Measurements from ENCODE around the gene SLC25A33. TPM values are rescaled to one million over a fixed set of nuclear protein-coding genes. Genes with fewer than 3 reads are reported as not detected.
A peak's percentile ranks its signal among the peaks of the same experiment; 100 is the strongest.

SLC25A33 gene
- total RNA-seq, 1 experiment from 2014 or later: 9.4 TPM

- Mint-ChIP-seq H3K9me3 (no peaks in the 10 kb centered on the region), H3K4me3 (no peak overlapping the region), H3K27me3 (ENCODE audit: low read depth) (no peaks in the 10 kb centered on the region), H3K36me3 (ENCODE audit: insufficient read depth in 1 of 3, low read depth in 3 of 3) (peaks cover 9 to 47% (median 41%) of the 10 kb centered on the region in 3 experiments; a peak in 6 of 7 replicates), H3K27ac (0 out of 7 replicates have a peak overlapping the region, but pooled peaks of 1 of the 3 experiments have one; percentile 18), H3K4me1 (no peaks in the 10 kb centered on the region)
- Histone ChIP-seq H3K23ac (ENCODE audit: insufficient read length, low read depth, low read length) (no peak overlapping the region), H3K4me1 (ENCODE audit: insufficient read depth, low read length) (no peaks in the 10 kb centered on the region), H3K56ac (ENCODE audit: insufficient read length, low read depth, low read length) (no peak overlapping the region), H3T11ph (ENCODE audit: low read length) (no peak overlapping the region), H3K4me2 (ENCODE audit: insufficient read depth, insufficient read length, low read length) (no peak overlapping the region), H3K79me1 (ENCODE audit: insufficient read depth, low read depth, low read length, poor library complexity, severe bottlenecking) (no peaks in the 10 kb centered on the region), H2BK15ac (ENCODE audit: low read depth, low read length) (no peak overlapping the region), H2BK5ac (ENCODE audit: insufficient read length, low read length) (no peak overlapping the region), H4K91ac (ENCODE audit: insufficient read length, low read depth, low read length) (no peak overlapping the region), H3K14ac (ENCODE audit: insufficient read depth, low read length) (no peak overlapping the region), H3K23me2 (ENCODE audit: insufficient read length, low read depth, low read length, poor library complexity, severe bottlenecking) (no peaks in the 10 kb centered on the region), H3K27me3 (ENCODE audit: insufficient read depth, low read length) (no peaks in the 10 kb centered on the region), H2BK120ac (ENCODE audit: low read depth, low read length, poor library complexity, severe bottlenecking) (no peak overlapping the region), H4K8ac (replicated peaks; ENCODE audit: insufficient read length, low read depth, low read length) (no peak overlapping the region), H3K27ac (ENCODE audit: insufficient read length, low read depth, low read length) (no peak overlapping the region), H3K18ac (ENCODE audit: insufficient read length, low read depth, low read length) (no peak overlapping the region), H3K9ac (ENCODE audit: extremely low read depth, insufficient read length, low read length) (no peak overlapping the region), H2AFZ (ENCODE audit: low read length) (no peak overlapping the region), H4K20me1 (ENCODE audit: control insufficient read depth, insufficient read depth, insufficient read length) (no peaks in the 10 kb centered on the region), H4K5ac (ENCODE audit: insufficient read length, low read depth, low read length) (no peak overlapping the region), H3K9me3 (ENCODE audit: control insufficient read depth, low read depth, low read length) (no peaks in the 10 kb centered on the region), H2BK12ac (ENCODE audit: insufficient read length, low read depth, low read length) (no peak overlapping the region), H3K4ac (ENCODE audit: low read depth, low read length) (no peak overlapping the region), H2BK20ac (ENCODE audit: low read depth, low read length, poor library complexity, severe bottlenecking) (no peak overlapping the region), H2AK5ac (ENCODE audit: insufficient read length, low read length) (no peak overlapping the region), H3K79me2 (ENCODE audit: insufficient read depth, low read length) (no peaks in the 10 kb centered on the region)
- WGBS (ENCODE audit: extremely low coverage, insufficient read length, low lambda C conversion rate): no CpG with 5 or more reads among the region's 14 CpGs
- DNase-seq: no peak
- no peak for TF ChIP-seq CTCF (conservative IDR thresholded peaks at IDR 0.05)
Observed at GRCh38 chr1:9605946-9606455, 66.7 kb downstream of the SLC25A33 start.

All from H9 (cell line).